ENCODE results near the gene TNS1. TPM values are rescaled to one million over a fixed set of nuclear protein-coding genes. Genes with fewer than 3 reads are reported as not detected.

The TNS1 gene
- total RNA-seq, 1 donor: 48.9 TPM

GRCh38 chr2:217989221-217989948, 13.4 kb downstream of the TNS1 start:
- Histone ChIP-seq H3K4me1 (ENCODE audit: insufficient read depth, low read length) (peaks cover 28% of the 10 kb centered on the region), H3K4me2 (ENCODE audit: insufficient read depth, low read length) (no peak overlapping the region), H3K36me3 (ENCODE audit: insufficient read depth, low read length) (no peaks in the 10 kb centered on the region), H3K9me3 (ENCODE audit: low read depth, low read length) (no peaks in the 10 kb centered on the region), H3K27ac (ENCODE audit: low read depth, low read length) (no peak overlapping the region), H3K27me3 (ENCODE audit: insufficient read depth, low read length) (no peaks in the 10 kb centered on the region), H2AFZ (ENCODE audit: low read length) (no peak overlapping the region), H3K79me2 (ENCODE audit: insufficient read depth, low read length) (peaks cover 6% of the 10 kb centered on the region), H3K4me3 (ENCODE audit: insufficient read depth, low read length) (no peak overlapping the region), H4K20me1 (ENCODE audit: insufficient read depth, low read length) (peaks cover 19% of the 10 kb centered on the region)
- no peak for TF ChIP-seq CTCF (IDR thresholded peaks at IDR 0.05; ENCODE audit: extremely low read depth, low read depth, low read length)
- peak; percentile 5 for DNase-seq (ENCODE audit: insufficient read length, low spot score, missing footprints)

- peaks cover 19% of the 10 kb centered on the region for H4K20me1 ChIP-seq (ENCODE audit: insufficient read depth, low read length)
- peak; percentile 15 for TF ChIP-seq CTCF (IDR thresholded peaks at IDR 0.05; ENCODE audit: extremely low read depth, low read depth, low read length)
Observed at GRCh38 chr2:217988840-217989204, 14.0 kb downstream of the TNS1 start.

GRCh38 chr2:217988014-217988839, 14.6 kb downstream of the TNS1 start:
- DNase-seq (ENCODE audit: insufficient read length, low spot score, missing footprints): peak; percentile 97
- no peak overlapping the region for H3K27ac ChIP-seq (ENCODE audit: low read depth, low read length)
- peaks cover 19% of the 10 kb centered on the region for H4K20me1 ChIP-seq (ENCODE audit: insufficient read depth, low read length)

More at GRCh38 chr2:217988840-217989204, 14.0 kb downstream of the TNS1 start:
- Histone ChIP-seq H2AFZ (ENCODE audit: low read length) (no peak overlapping the region), H3K4me2 (ENCODE audit: insufficient read depth, low read length) (no peak overlapping the region), H3K27me3 (ENCODE audit: insufficient read depth, low read length) (no peaks in the 10 kb centered on the region), H3K27ac (ENCODE audit: low read depth, low read length) (no peak overlapping the region), H3K9me3 (ENCODE audit: low read depth, low read length) (no peaks in the 10 kb centered on the region), H3K4me1 (ENCODE audit: insufficient read depth, low read length) (peaks cover 23% of the 10 kb centered on the region), H3K4me3 (ENCODE audit: insufficient read depth, low read length) (no peak overlapping the region), H3K79me2 (ENCODE audit: insufficient read depth, low read length) (peaks cover 6% of the 10 kb centered on the region), H3K36me3 (ENCODE audit: insufficient read depth, low read length) (no peaks in the 10 kb centered on the region)
- DNase-seq (ENCODE audit: insufficient read length, low spot score, missing footprints): peak; percentile 82

More at GRCh38 chr2:217988014-217988839, 14.6 kb downstream of the TNS1 start:
- peak; percentile 88 for TF ChIP-seq CTCF (IDR thresholded peaks at IDR 0.05; ENCODE audit: extremely low read depth, low read depth, low read length)
- H3K27me3 ChIP-seq (ENCODE audit: insufficient read depth, low read length): no peaks in the 10 kb centered on the region
- H3K36me3 ChIP-seq (ENCODE audit: insufficient read depth, low read length): no peaks in the 10 kb centered on the region
- H3K9me3 ChIP-seq (ENCODE audit: low read depth, low read length): no peaks in the 10 kb centered on the region
- peak overlapping the region; percentile 11 for H3K4me2 ChIP-seq (ENCODE audit: insufficient read depth, low read length)
- H3K4me1 ChIP-seq (ENCODE audit: insufficient read depth, low read length): peaks cover 17% of the 10 kb centered on the region
- peaks cover 6% of the 10 kb centered on the region for H3K79me2 ChIP-seq (ENCODE audit: insufficient read depth, low read length)
- H3K4me3 ChIP-seq (ENCODE audit: insufficient read depth, low read length): no peak overlapping the region
- H2AFZ ChIP-seq (ENCODE audit: low read length): no peak overlapping the region
